Uterus (tissue), 2 donors: ENCODE data around the gene CHMP6.

Experiments
- POLR2A ChIP-seq, 2 donors: fragments of 450-650 bp; IDR thresholded peaks; one replicate each; pipeline ENCODE4 v1.6.1; 2016; ENCODE audit warnings: antibody characterized with exemption in 2 of 2, mild to moderate bottlenecking in 1 of 2, moderate library complexity in 1 of 2
- TF ChIP-seq, protein P1 (sequence below), 4 experiments: fragments of 200-600 bp in 2 of 4; fragments of 450-650 bp in 2 of 4; sonication (generic) in 2 of 4; IDR thresholded peaks; one replicate each; pipeline ENCODE4 v1.5.1; 2016 to 2019; ENCODE audit warnings: antibody characterized with exemption in 4 of 4, mild to moderate bottlenecking in 2 of 4, moderate library complexity in 1 of 4

DNA sequence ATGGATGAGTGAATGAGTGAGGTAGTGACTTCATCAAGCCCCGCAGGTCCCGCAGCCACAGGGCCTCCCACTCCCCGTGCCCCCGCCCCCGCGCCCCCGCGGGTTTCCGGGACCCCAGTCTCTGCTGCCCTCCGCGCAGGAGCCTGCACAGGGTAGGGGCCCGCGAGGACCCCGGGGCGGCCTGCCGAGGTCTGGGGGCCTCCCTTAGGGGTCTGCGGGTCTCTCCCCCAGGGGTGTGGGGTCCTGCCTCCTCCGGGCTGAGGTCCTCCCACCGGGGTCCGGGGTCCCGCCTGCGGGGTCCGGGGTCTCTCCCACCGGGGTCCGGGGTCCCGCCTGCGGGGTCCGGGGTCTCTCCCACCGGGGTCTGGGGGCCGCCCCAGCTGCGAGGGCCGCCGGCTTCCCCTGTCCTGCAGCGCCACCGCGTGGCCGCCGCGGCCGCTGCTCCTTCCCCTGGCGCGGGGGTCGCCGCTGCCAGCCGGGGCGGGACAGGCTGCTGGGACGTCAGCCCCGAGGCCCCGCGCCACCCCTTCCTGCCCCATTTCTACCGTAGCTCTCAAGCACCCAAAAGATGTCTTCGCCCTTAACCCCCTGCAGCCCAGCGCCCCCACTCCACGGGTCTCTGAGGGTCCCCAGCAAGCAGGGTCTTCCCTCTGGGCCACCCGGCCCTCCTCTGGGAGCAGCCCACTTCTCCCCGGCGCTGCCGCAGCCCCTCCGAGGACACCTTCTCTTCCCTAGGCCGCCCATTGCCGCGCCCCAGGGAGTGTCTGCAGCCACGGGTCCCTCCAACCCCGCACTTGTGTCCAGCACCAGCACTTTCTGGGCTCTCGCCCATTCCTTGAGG lies 10.4 kb upstream of the CHMP6 start:
- TF ChIP-seq, protein P1, sequence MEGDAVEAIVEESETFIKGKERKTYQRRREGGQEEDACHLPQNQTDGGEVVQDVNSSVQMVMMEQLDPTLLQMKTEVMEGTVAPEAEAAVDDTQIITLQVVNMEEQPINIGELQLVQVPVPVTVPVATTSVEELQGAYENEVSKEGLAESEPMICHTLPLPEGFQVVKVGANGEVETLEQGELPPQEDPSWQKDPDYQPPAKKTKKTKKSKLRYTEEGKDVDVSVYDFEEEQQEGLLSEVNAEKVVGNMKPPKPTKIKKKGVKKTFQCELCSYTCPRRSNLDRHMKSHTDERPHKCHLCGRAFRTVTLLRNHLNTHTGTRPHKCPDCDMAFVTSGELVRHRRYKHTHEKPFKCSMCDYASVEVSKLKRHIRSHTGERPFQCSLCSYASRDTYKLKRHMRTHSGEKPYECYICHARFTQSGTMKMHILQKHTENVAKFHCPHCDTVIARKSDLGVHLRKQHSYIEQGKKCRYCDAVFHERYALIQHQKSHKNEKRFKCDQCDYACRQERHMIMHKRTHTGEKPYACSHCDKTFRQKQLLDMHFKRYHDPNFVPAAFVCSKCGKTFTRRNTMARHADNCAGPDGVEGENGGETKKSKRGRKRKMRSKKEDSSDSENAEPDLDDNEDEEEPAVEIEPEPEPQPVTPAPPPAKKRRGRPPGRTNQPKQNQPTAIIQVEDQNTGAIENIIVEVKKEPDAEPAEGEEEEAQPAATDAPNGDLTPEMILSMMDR (IDR thresholded peaks at IDR 0.05), result peak; percentile 60 to 96 (median 92)
- TF ChIP-seq POLR2A (IDR thresholded peaks at IDR 0.05), result no peak
